Measurements from ENCODE around the gene NMNAT2.

- TF ChIP-seq CTCF (IDR thresholded peaks at IDR 0.05): no peak
- no peak for TF ChIP-seq POLR2A (IDR thresholded peaks at IDR 0.05; ENCODE audit: low read depth)
Measured at GRCh38 chr1:183460596-183460995, 42.4 kb upstream of the NMNAT2 start.
